GM18951 (cell line): Measurements from ENCODE around the gene MAN1A1.

ENCODE experiments used
- POLR2A ChIP-seq: IDR thresholded peaks from 4 replicates; pipeline ENCODE4 v1.6.1; 2011; ENCODE audit warnings: mild to moderate bottlenecking; ENCODE audit not compliant: insufficient read length, insufficient read depth; ENCODE audit errors: extremely low read depth
- in situ Hi-C: fragments of 300-500 bp; cut with MboI; formaldehyde crosslinking; loops from one replicate; pipeline ENCODE4 v1.12.0; 2022; ENCODE audit warnings: low sequenced_read_pairs, mixed read lengths, inconsistent platforms; ENCODE audit not compliant: unreplicated experiment

Gene MAN1A1

DNA sequence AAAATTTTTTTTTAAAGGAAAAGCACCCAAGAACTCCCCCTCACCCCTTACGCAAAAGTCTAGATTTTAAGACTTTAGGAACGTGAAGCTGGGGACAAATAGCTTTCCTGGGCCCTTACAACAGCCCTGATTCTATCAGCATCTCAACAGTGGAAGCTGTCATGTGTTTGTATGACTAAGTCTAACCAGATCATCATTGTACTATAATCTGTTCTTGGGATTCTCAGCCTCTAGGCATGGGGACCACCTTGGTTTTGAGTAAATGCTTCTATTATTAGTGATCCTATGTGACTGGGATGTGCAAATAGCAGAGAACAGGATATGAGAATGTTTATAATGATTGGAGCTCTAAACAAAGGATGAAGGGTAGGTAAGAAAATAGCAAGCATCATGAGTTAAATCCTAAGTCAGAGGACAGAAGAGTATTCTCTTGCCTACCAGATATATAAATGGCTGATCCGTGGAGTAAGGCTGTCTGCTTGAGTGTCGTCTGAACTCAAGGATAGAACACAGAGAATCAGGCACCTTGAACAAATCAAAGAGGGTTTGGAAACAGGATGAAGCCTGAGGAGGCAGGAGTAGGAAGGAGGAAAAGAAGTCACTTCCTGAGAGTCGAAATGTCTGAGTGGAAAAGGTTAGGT lies 165.4 kb downstream of the MAN1A1 start:
- in situ Hi-C loops, result no loop called here
- no peak for TF ChIP-seq POLR2A

DNA sequence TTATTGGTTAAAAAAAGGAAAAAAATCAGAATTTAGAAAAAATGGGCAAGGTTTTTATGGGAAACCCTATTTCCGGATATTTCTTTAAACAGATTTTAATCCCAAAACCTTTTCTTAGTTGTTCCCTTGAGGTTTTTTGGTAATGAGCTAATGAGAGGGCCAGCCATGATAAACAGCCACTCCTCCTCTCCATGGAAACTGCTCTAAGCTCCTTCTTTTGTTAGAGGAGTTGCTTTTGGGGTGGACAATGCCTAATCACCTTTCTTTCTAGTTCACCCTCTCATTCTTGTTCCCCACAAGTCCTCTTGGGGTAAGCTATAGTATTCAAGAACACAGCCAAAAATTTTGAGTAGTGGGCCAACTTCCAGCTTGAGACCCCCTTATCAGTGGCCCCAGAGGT lies 166.1 kb downstream of the MAN1A1 start:
- no peak for TF ChIP-seq POLR2A
- in situ Hi-C loops, result no loop called here

DNA sequence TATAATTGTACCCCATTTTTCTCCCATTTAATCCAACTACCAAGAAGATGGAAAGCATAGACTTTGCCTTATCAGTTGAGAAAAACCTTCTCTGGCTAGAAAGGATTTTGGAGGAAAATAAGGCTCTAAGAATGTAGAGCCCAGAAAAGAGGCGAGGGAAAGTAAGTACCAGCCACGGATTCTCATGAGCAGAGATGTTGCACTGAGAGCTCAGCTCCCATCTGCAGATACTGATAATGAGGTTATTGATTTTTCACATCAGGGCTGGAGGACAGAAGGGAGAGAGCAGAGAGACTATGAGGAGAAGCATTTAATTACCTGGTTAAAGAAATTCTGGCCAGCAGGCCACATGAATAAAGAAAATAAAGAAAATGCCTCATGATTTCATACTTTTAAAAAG lies 166.7 kb downstream of the MAN1A1 start:
- no peak for TF ChIP-seq POLR2A
- in situ Hi-C loops, result no loop called here

DNA sequence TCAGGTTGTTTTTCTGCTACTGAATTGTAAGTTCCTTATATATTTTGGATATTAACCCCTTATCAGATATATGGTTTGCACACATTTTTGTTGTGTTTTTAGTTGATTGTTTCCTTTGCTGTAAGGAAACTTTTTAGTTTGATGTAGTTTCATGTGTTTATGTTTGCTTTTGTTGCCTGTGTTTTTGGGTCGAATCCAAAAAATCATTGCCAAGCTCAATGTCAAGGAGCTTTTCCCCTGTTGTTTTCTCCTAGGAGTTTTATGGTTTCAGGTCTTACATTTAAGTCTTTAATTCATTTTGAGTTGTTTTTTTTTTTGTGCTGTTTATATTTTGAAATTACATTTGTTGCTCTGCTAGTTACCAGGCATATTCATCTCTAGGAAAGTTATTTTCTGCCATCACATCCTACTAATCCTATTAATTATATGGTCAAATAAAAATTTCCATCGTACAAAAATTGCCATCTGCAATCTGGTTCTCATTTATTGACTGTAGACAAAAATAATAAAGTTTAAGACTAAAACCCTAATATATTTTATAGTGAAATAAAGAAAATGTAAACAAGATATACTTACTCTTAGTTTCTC lies 167.3 kb downstream of the MAN1A1 start:
- in situ Hi-C loops, result no loop called here

DNA sequence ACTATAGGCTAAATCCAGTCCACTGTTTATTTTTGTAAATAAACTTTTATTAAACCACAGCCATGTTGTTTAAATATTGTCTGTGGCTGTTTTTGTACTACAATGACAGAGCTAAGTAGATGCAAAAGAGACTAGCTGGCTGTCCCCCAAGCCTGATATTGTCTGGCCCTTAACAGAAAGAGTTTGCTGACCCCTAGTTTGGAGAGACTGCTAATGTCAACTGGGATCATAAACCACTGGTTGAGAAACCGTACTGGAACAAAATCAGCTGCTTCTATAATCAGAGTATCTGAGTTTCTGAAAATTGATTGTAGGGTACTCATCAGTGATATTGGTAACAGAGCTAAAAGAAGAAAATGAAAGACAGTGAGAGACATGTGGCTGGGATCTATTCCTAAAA lies 168.5 kb downstream of the MAN1A1 start:
- in situ Hi-C loops, result no loop called here
- TF ChIP-seq POLR2A, result no peak

More for the DNA sequence above, 167.3 kb downstream of the MAN1A1 start:
- TF ChIP-seq POLR2A, result no peak

DNA sequence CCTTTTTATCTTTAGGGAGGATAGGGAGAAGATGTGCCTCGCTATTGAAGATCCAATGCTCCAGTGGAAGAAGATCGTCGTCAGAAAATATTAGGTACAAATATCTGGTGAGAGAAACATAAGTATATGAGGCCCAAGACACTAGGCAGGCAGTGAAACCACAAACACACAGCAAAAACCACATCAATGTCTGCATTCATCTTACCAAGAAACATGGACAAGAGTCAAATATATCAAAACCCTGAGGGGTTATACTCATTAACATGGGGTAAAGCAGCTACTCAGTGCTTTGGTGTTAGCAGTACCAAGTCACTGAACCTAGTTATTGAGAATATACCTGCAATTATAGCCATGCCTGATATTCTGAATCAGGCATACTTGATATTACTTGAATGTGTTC lies 169.7 kb downstream of the MAN1A1 start:
- no peak for TF ChIP-seq POLR2A
- in situ Hi-C loops, result no loop called here

DNA sequence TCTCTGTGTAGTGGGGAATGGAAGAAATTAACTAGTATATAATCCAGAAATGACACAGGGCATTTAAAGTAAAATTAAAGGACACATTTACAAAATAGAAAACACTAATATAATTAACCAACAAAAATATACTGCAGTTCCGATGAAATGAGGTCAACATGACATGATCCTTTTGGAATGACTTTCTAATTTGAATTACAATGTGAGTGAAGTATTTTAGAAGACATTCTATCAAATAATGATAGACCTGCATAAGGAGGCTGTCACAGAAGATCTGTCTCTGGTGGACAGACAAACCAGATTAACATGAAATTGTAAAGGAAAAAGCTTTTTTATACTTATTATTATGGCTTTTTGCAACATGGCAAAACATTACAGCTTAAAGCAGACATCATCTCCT lies 170.5 kb downstream of the MAN1A1 start:
- in situ Hi-C loops, result no loop called here

DNA sequence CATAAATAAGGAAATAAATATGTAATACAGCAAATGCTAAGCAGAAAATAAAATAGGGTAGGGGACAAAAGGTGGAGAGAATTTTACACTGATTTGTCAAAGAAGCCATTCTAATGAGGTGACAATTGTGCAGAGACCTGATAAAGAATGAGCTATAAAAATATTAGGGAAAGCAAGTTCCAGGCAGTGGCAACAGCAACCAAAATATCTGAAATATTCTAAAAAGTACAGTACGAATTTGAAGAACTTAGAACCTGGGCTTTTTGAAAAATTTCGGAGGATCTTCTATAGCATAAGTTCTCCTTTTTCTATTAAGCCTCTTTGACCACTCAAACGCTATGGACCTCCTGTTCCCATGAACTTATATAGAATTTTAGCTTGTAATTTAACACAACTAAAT lies 173.1 kb downstream of the MAN1A1 start:
- no peak for TF ChIP-seq POLR2A
- in situ Hi-C loops, result no loop called here

More for the DNA sequence above, 170.5 kb downstream of the MAN1A1 start:
- no peak for TF ChIP-seq POLR2A

DNA sequence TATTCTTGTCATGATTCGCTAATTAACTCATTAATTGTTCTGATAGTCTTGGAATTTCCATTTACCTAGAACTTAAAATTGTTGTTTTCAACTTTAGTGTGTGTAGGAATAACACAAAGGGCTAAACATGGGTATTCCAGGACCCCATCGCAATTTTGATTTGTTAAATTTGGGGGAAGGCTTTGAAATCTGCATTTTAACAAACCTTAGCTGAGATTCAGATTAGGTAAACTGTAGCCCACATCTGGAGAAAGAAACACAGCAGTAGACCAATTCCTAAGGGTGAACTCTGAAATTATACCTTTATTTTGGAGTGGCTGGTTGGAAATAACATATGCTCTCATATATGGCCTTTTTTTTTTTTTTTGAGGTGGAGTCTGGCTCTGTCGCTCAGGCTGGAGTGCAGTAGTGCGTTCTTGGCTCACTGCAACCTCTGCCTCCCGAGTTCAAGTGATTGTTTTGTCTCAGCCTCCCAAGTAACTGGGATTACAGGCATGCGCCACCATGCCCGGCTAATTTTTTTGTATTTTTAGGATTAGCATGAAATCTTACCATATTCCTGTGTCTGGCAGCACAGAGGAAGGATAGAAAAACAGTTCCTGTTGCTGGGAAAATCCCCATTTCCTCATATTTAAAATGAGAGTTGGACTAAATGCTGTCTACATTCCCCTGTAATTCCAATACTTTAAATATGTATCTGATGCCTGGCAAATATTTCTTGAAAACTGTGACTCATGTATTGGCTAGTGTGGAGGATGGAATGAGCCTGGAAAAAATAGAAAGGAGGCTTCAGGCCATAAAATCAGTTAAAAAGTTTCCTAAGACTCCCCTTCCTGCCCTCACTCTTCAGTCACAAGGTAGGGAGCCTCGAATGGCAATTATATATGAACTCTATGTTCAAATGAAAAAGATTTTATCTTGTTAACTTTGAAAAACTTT lies 174.4 kb downstream of the MAN1A1 start:
- in situ Hi-C loops, result no loop called here
- TF ChIP-seq POLR2A, result no peak

DNA sequence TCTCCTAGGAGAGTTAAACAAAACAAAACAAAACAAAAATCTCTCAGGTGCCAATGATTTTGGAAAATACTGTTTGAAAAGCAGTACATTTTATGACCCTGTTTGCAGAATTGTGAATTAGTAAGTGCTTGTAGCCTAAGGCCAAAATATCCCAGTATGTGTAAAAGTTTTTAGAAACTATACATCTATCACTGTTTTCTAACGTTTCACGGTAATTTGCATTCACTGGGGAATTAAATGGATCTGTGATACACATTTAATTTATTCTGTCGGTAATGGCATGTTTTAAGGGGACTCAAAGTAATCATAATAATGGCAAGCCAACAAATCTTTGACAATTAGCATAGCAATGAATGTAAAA lies 175.5 kb downstream of the MAN1A1 start:
- TF ChIP-seq POLR2A, result no peak
- in situ Hi-C loops, result no loop called here

DNA sequence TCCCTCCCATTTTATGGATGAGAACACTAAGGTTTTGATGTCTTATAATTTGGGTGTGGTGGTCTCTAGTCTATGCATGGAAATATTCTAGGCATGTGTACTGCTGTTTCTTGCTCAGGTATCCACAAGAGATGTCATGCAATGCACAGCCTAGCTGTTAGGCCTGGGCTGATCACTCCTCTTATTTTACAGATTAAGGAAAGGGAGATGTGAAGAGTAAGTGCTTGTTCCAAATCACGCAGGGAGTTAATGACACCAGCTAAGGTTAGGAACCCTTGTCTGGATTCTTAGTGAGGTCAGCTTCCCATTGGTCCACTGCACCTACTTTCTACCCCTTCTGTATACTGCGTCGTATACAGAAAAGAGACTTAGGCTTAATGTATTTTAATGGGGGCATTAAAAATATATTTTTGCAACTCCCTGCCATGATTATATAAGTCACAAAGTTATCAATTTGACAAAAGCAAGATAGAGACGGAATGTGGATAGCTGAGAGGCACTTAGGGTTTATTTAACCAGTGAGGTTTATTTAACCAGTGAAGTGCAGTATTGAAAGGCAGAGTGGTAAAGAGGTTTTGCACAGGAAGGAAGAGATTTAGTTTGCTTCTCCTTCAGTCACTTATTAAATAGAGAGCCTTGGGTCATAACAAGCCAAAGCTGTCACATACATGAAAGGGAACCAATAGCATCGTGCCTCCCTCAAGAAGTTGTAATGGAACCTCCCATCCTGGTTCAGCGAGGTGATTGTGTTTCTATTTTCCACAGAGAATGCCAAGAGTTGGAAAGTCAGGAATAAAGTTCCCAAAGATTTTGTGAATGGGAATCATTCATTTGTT lies 176.1 kb downstream of the MAN1A1 start:
- in situ Hi-C loops, result no loop called here
- TF ChIP-seq POLR2A, result no peak

DNA sequence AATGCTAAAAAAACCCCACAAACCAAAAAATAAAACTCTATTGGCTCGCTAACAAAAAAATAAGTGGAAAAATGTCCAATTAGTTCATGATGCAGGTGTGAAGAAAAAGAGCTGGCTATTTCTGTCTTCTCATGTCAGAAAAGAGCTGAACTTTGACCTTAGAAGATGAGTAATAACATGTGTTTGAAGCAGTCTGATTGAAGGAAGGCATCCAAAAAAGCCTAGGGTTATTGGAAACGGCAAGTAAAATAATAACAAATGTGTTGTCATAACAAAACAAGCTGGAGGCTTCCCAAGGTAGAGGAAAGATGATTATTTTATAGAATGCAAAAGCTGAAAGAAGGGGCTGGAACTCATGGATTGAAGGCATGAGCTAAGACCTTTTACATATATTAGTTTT lies 176.7 kb downstream of the MAN1A1 start:
- TF ChIP-seq POLR2A, result no peak
- in situ Hi-C loops, result no loop called here
